SU-DHL-6 (cell line): Measurements from ENCODE around the gene TMEM8B.

Source experiments
- CTCF ChIP-seq: fragments of 200-600 bp; sonication (generic); IDR thresholded peaks from one replicate; pipeline ENCODE4 v1.5.1; 2017; ENCODE audit warnings: antibody characterized with exemption, mild to moderate bottlenecking, low read length, moderate library complexity; ENCODE audit not compliant: insufficient read depth, poor library complexity, severe bottlenecking
- EZH2phosphoT487 ChIP-seq: fragments of 200-600 bp; sonication (generic), shearing (Covaris generic); conservative IDR thresholded peaks from 2 replicates; pipeline ENCODE4 v1.6.1; 2018; ENCODE audit warnings: mild to moderate bottlenecking, antibody characterized with exemption, low read length, moderate library complexity, mixed read lengths

GRCh38 chr9:35800530-35800929, 28.5 kb upstream of the TMEM8B start:
- no peak for TF ChIP-seq CTCF
- no peak for TF ChIP-seq EZH2phosphoT487
